Measurements from ENCODE around the gene OR51B2. TPM values are rescaled to one million over a fixed set of nuclear protein-coding genes. Genes with fewer than 3 reads are reported as not detected.

Gene OR51B2
- total RNA-seq, 1 experiment from 2014 or later = 17.1 TPM

GRCh38 chr11:5275369-5276110 lies 48.6 kb downstream of the OR51B2 start:
- ChIA-PET POLR2A (no interaction called here), RAD21 (ENCODE audit: low non-redundant PET in 1 of 2, low total read pairs in 2 of 2, uncharacterized antibody in 2 of 2, unreplicated experiment in 2 of 2) (no interaction called here), CTCF (no interaction called here)
- Histone ChIP-seq H3K9me2 (ENCODE audit: insufficient read depth) (no peaks in the 10 kb centered on the region), H3K9ac (ENCODE audit: low read length) (no peak overlapping the region), H3K4me3 (replicated peaks in 1 of 2; ENCODE audit: low read depth in 1 of 2, low read length in 2 of 2) (no peak overlapping the region), H2AFZ (ENCODE audit: low read depth, low read length, poor library complexity, severe bottlenecking) (no peak overlapping the region), H3K79me2 (ENCODE audit: insufficient read depth, low read length) (no peaks in the 10 kb centered on the region), H3K4me1 (ENCODE audit: control insufficient read depth in 1 of 2, insufficient read depth in 2 of 2, low read length in 2 of 2) (peaks cover 5 to 26% of the 10 kb centered on the region in 2 experiments), H3K27me3 (ENCODE audit: insufficient read depth, low read length) (no peaks in the 10 kb centered on the region), H3K9me3 (ENCODE audit: control insufficient read depth in 1 of 2, insufficient read depth in 1 of 2, low read depth in 1 of 2, low read length in 2 of 2) (no peaks in the 10 kb centered on the region), H3K36me3 (ENCODE audit: control insufficient read depth in 1 of 2, insufficient read depth in 2 of 2, low read length in 2 of 2) (no peaks in the 10 kb centered on the region; a peak in 1 of 4 replicates), H3K4me2 (ENCODE audit: low read length) (no peak overlapping the region), H3K27ac (ENCODE audit: low read depth, low read length) (no peak overlapping the region), H4K20me1 (ENCODE audit: insufficient read depth) (no peaks in the 10 kb centered on the region)
- DNase-seq (ENCODE audit: low read depth, low spot score) (no peak), ATAC-seq (no peak)
- intact Hi-C loops (cut with micrococcal nuclease) = no loop called here
- TF ChIP-seq POLR2A (IDR thresholded peaks at IDR 0.05; ENCODE audit: borderline replicate concordance, extremely low read depth, insufficient read depth, insufficient read length) = no peak
- TF ChIP-seq RAD21 (IDR thresholded peaks at IDR 0.05; ENCODE audit: low read depth) = no peak
- TF ChIP-seq POLR2AphosphoS5 (IDR thresholded peaks at IDR 0.05; ENCODE audit: low read depth, low read length) = no peak
- no peak for TF ChIP-seq MAX (IDR thresholded peaks at IDR 0.05)
- TF ChIP-seq CEBPB (IDR thresholded peaks at IDR 0.05; ENCODE audit: low read depth) = no peak
- TF ChIP-seq REST (IDR thresholded peaks at IDR 0.05; ENCODE audit: low read depth) = no peak
- no peak for TF ChIP-seq ZBTB33 (IDR thresholded peaks at IDR 0.05; ENCODE audit: extremely low read depth, insufficient replicate concordance, low read length)
- no peak for TF ChIP-seq SIN3A (IDR thresholded peaks at IDR 0.05; ENCODE audit: low read depth)
- TF ChIP-seq YY1 (IDR thresholded peaks at IDR 0.05; ENCODE audit: extremely low read depth, insufficient replicate concordance, low read depth, low read length) = no peak
- TF ChIP-seq ELF1 (IDR thresholded peaks at IDR 0.05; ENCODE audit: borderline replicate concordance, low read depth) = no peak
- no peak for TF ChIP-seq TCF7L2 (IDR thresholded peaks at IDR 0.05; ENCODE audit: borderline replicate concordance, extremely low read depth, insufficient read depth, insufficient read length)
- TF ChIP-seq SRF (IDR thresholded peaks at IDR 0.05; ENCODE audit: low read depth) = no peak
- no peak for TF ChIP-seq CBX3 (IDR thresholded peaks at IDR 0.05; ENCODE audit: low read depth)
- TF ChIP-seq ZNF274 (IDR thresholded peaks at IDR 0.05; ENCODE audit: low read depth, low read length) = no peak
- TF ChIP-seq EZH2phosphoT487 (IDR thresholded peaks at IDR 0.05; ENCODE audit: borderline replicate concordance) = no peak
- no peak for TF ChIP-seq FOSL1 (IDR thresholded peaks at IDR 0.05; ENCODE audit: low read depth)
- no peak for TF ChIP-seq ZFX (IDR thresholded peaks at IDR 0.05)
- TF ChIP-seq SP1 (IDR thresholded peaks at IDR 0.05; ENCODE audit: low read depth) = no peak
- BruUV-seq (replicated peaks) = no TSS peak

Measured in HCT116 (cell line).